ENCODE data around the gene DAPL1. TPM values are rescaled to one million over a fixed set of nuclear protein-coding genes. Genes with fewer than 3 reads are reported as not detected.

Gene DAPL1
- total RNA-seq, 4 donors from 2014 or later, result not detected

DNA sequence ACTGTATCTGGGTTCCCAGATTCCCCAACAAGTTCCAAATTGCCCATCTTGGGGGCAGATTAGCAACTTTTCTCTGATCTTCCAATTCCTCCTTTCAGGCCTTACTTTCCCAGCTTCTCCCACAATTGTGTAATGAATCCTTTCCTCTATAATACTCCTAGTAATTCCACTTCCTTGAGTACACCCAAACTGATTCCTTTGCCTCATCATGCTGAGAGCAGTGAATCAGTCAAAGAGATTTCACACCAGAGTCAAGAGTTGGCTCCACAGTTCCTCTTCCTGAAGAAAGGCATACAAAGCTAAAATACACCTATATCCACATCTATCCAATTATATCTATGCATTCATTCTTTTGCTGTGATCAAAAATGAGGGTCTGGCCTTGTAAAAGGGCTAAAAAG, 28.6 kb upstream of the DAPL1 start:
- Histone ChIP-seq H3K27ac (no peak overlapping the region), H3K4me3 (no peak overlapping the region), H3K4me1 (no peaks in the 10 kb centered on the region), H3K9me3 (no peaks in the 10 kb centered on the region), H3K36me3 (no peaks in the 10 kb centered on the region), H3K27me3 (no peaks in the 10 kb centered on the region)
- no peak for DNase-seq
- intact Hi-C loops (cut with DNase I; ENCODE audit: low total_unique reads), result no loop called here
- TF ChIP-seq, protein P1, sequence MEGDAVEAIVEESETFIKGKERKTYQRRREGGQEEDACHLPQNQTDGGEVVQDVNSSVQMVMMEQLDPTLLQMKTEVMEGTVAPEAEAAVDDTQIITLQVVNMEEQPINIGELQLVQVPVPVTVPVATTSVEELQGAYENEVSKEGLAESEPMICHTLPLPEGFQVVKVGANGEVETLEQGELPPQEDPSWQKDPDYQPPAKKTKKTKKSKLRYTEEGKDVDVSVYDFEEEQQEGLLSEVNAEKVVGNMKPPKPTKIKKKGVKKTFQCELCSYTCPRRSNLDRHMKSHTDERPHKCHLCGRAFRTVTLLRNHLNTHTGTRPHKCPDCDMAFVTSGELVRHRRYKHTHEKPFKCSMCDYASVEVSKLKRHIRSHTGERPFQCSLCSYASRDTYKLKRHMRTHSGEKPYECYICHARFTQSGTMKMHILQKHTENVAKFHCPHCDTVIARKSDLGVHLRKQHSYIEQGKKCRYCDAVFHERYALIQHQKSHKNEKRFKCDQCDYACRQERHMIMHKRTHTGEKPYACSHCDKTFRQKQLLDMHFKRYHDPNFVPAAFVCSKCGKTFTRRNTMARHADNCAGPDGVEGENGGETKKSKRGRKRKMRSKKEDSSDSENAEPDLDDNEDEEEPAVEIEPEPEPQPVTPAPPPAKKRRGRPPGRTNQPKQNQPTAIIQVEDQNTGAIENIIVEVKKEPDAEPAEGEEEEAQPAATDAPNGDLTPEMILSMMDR (IDR thresholded peaks at IDR 0.05), result no peak

- H3K4me3 ChIP-seq, result no peak overlapping the region
- no peaks in the 10 kb centered on the region for H3K36me3 ChIP-seq
- no peaks in the 10 kb centered on the region for H3K27me3 ChIP-seq
- intact Hi-C loops (cut with DNase I; ENCODE audit: low total_unique reads), result no loop called here
- H3K9me3 ChIP-seq, result no peaks in the 10 kb centered on the region
- no peak overlapping the region for H3K27ac ChIP-seq
- H3K4me1 ChIP-seq, result no peaks in the 10 kb centered on the region
- TF ChIP-seq, protein P1 (IDR thresholded peaks at IDR 0.05), result no peak
- no peak for TF ChIP-seq POLR2A (IDR thresholded peaks at IDR 0.05)
- DNase-seq, result no peak
Measured at GRCh38 chr2:158772306-158773078, 22.6 kb upstream of the DAPL1 start.

DNA sequence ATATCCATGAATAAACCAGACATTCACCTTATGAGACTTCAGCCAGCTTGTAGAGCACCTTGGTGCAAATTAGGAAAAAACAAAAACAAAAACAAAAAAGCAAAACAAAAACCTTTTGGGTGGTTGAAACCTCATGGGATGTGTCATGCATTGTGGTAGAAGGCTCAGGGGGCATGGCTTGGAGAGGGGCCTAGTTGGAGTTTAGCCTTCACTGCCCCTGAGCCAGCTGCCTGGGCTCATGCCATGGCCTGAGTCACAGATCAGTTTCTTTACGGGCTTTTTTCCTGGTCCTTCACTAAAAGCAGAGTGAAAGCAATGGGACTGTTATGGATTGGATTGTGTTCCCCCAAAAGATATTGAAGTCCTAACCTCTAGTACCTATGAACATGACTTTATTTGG, 22.0 kb upstream of the DAPL1 start:
- Histone ChIP-seq H3K27me3 (no peaks in the 10 kb centered on the region), H3K9me3 (no peaks in the 10 kb centered on the region), H3K27ac (no peak overlapping the region), H3K36me3 (no peaks in the 10 kb centered on the region), H3K4me1 (no peaks in the 10 kb centered on the region), H3K4me3 (no peak overlapping the region)
- no peak for DNase-seq
- intact Hi-C loops (cut with DNase I; ENCODE audit: low total_unique reads), result no loop called here
- TF ChIP-seq, protein P1 (IDR thresholded peaks at IDR 0.05), result no peak
- TF ChIP-seq POLR2A (IDR thresholded peaks at IDR 0.05), result no peak

GRCh38 chr2:158774681-158775080, 20.4 kb upstream of the DAPL1 start:
- TF ChIP-seq POLR2A (IDR thresholded peaks at IDR 0.05), result no peak
- TF ChIP-seq, protein P1 (IDR thresholded peaks at IDR 0.05), result no peak
- Histone ChIP-seq H3K36me3 (no peaks in the 10 kb centered on the region), H3K4me1 (no peaks in the 10 kb centered on the region), H3K4me3 (no peak overlapping the region), H3K27me3 (no peaks in the 10 kb centered on the region), H3K9me3 (no peaks in the 10 kb centered on the region), H3K27ac (no peak overlapping the region)
- intact Hi-C loops (cut with DNase I; ENCODE audit: low total_unique reads), result no loop called here
- no peak for DNase-seq

DNA sequence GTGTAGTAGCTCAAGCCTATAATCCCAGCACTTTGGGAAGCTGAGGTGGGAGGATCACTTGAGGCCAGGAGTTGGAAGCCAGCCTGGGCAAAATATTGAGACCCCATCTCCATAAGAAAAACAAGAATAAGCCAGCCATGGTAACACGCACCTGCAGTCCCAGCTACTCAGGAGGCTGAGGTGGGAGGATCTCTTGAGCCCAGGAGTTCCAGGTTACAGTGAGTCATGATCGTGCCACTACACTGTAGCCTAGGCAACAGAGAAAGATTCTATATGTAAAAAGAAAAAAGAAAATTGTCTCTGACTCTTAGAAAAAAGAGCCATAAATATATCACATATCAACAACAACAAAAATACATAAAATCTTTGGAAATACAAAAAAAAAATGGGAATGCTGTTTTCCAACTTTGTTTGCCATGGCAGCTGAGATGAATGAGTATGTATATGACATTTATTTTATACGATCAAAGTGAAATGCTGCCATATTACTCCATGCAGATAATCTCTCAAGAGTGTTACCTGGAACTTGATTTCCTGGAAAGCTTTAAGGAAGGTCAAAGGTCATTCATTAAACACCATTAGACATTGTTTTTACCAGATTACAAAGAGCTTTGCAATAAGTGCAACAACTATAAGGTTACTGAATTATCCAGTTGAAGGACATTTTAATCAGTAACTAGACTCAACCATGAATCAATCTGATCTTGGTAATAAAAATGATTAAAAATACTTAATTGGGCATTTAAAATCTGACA, 19.7 kb upstream of the DAPL1 start:
- no peak for DNase-seq
- no peak overlapping the region for H3K4me3 ChIP-seq
- no peak overlapping the region for H3K27ac ChIP-seq
- intact Hi-C loops (cut with DNase I; ENCODE audit: low total_unique reads), result no loop called here
- H3K36me3 ChIP-seq, result no peaks in the 10 kb centered on the region
- no peaks in the 10 kb centered on the region for H3K4me1 ChIP-seq
- H3K27me3 ChIP-seq, result no peaks in the 10 kb centered on the region
- no peak for TF ChIP-seq POLR2A (IDR thresholded peaks at IDR 0.05)
- TF ChIP-seq, protein P1 (IDR thresholded peaks at IDR 0.05), result no peak
- no peaks in the 10 kb centered on the region for H3K9me3 ChIP-seq
